ENCODE measurements around the gene BEAN1. TPM values are rescaled to one million over a fixed set of nuclear protein-coding genes. Genes with fewer than 3 reads are reported as not detected.

Gene BEAN1
- total RNA-seq, 4 donors from 2014 or later, result 0.23 to 1.8 (median 0.76) TPM; not detected in 1

DNA sequence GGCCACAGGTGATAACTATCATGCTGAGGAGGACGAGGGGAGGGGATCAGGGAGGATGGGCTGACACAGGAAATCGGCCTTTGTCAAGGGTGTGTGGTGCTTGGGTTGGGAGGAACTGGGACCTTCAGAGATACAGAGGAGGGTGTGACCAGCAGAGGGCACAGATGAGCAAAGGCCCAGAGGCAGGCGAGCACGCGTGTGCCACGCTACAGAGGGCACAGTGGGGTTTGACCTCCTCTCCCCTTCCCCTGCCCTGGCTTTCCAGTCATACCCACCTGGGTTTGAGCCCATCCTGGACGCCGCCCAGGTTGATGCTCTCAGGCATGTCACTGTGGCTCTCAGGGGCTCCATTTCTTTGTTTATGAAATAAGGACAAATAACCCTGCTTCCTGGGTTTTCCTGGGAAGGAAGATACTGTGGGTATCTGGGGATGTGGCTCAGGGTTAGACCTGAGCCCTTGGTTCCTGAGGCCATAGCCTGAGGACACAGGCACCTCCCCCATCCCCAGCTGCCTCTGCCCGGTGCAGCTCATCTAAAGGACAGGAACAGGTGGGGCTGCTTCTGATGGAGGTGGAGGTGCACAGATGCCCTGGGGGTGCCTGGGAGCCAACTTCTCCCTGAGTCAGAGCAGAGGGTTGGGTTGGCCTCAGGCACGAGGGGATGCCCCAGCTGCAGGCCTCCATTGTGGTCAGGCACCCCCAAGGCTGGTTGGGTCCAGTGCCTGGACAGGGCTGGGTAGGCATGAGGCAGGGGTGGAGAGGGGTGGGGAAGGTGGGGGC, 51.8 kb downstream of the BEAN1 start:
- peaks cover 0 to 26% (median 0%) of the 10 kb centered on the region in 4 donors for H3K27me3 ChIP-seq
- H3K4me1 ChIP-seq, result peaks cover 10 to 54% (median 12%) of the 10 kb centered on the region in 3 donors
- no peaks in the 10 kb centered on the region for H3K9me3 ChIP-seq
- intact Hi-C loops (cut with DNase I), result loop anchor here (10.0 kb wide), 1 partner anchor 126 kb away; the partner anchor contains the start of gene CMTM3
- H3K36me3 ChIP-seq, result no peaks in the 10 kb centered on the region
- H3K27ac ChIP-seq, result no peak overlapping the region
- 9 to 17% methylated on average over 8 of the region's 10 CpGs for WGBS, 2 donors
- DNase-seq, result no peak
- TF ChIP-seq, protein P1, sequence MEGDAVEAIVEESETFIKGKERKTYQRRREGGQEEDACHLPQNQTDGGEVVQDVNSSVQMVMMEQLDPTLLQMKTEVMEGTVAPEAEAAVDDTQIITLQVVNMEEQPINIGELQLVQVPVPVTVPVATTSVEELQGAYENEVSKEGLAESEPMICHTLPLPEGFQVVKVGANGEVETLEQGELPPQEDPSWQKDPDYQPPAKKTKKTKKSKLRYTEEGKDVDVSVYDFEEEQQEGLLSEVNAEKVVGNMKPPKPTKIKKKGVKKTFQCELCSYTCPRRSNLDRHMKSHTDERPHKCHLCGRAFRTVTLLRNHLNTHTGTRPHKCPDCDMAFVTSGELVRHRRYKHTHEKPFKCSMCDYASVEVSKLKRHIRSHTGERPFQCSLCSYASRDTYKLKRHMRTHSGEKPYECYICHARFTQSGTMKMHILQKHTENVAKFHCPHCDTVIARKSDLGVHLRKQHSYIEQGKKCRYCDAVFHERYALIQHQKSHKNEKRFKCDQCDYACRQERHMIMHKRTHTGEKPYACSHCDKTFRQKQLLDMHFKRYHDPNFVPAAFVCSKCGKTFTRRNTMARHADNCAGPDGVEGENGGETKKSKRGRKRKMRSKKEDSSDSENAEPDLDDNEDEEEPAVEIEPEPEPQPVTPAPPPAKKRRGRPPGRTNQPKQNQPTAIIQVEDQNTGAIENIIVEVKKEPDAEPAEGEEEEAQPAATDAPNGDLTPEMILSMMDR (IDR thresholded peaks at IDR 0.05), result peak; percentile 62 to 86 (median 78)
- TF ChIP-seq POLR2A (IDR thresholded peaks at IDR 0.05), result no peak
- no peak overlapping the region for H3K4me3 ChIP-seq

DNA sequence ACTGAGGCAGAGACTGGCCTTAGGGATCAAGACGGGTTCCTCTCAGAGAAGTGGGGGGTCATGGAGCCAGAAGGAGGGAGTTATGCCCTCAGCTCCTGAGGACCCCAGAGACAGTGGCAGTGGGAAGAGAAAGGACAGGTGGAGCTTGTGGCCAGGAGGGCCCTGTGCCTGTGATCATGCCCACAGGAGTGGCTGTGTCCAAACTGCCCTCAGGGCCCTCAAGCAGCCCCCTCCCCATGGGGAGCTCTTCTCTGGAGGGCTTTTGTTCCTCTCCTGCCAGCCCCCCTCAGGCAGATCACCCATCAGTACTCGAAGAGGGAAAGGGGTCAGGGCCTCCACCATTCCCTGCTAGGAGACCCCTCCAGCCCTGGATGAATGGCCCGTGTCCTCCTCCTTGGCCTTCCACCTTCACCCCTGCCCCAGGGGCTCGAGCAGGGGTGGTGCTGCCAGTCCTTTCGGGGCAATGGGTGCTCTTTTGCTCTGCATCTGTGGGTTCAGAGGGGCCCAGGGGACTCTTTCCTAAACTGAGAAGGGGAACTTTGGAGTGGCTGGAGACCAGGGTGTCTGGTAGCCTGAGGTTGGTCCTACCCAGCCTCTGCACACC, 52.7 kb downstream of the BEAN1 start:
- Histone ChIP-seq H3K36me3 (no peaks in the 10 kb centered on the region), H3K4me3 (no peak overlapping the region), H3K9me3 (no peaks in the 10 kb centered on the region), H3K27me3 (peaks cover 0 to 25% (median 0%) of the 10 kb centered on the region in 4 donors), H3K27ac (no peak overlapping the region), H3K4me1 (peaks cover 10 to 52% (median 12%) of the 10 kb centered on the region in 3 donors)
- WGBS, 2 donors, result 79 to 80% methylated on average over 2 of the region's 5 CpGs
- TF ChIP-seq, protein P1 (IDR thresholded peaks at IDR 0.05), result no peak
- TF ChIP-seq POLR2A (IDR thresholded peaks at IDR 0.05), result no peak
- intact Hi-C loops (cut with DNase I), result loop anchor here (5.0 to 10.0 kb wide), 2 partner anchors 77 to 125 kb away; partner anchors contain the start of gene CMTM3
- no peak for DNase-seq

DNA sequence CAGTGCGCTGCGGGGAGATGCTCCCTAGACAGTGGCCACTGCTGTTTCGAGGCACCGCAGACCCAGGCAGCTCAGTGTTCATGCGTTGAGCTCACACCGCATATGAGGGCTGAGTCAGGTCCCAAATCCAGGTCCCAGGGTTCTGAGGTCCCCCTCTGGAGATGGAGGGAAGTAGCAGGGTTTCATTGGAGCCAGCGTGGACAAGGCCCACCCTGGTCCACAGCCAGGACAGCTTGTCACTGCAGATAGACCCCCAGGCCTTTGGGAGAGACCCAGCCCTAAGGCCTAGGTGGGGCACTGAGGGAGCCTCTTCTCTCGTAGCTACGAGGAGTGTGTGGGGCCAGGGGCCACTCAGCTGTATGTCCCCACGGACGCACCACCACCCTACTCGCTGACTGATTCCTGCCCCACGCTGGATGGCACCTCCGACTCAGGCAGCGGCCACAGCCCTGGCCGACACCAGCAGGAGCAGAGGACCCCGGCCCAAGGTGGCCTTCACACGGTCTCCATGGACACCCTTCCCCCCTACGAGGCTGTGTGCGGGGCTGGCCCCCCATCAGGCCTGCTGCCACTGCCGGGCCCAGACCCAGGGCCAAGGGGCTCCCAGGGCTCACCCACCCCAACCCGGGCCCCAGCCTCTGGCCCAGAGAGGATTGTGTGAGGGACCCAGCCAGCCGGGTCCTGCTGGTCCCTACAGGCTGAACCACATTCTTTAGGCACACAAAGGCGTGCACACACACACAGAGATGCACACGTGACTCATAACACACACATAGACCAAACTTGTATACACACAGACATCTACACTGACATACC, 53.4 kb downstream of the BEAN1 start:
- intact Hi-C loops (cut with DNase I), result loop anchor here (5.0 kb wide), 1 partner anchor 78 kb away; no protein-coding TSS in a partner anchor
- peaks cover 10 to 47% (median 12%) of the 10 kb centered on the region in 3 donors for H3K4me1 ChIP-seq
- H3K9me3 ChIP-seq, result no peaks in the 10 kb centered on the region
- no peak overlapping the region for H3K4me3 ChIP-seq
- DNase-seq, result no peak
- WGBS, 2 donors, result 64 to 82% methylated on average over 3 to 7 of the region's 25 CpGs
- peaks cover 0 to 18% (median 0%) of the 10 kb centered on the region in 4 donors for H3K27me3 ChIP-seq
- no peak overlapping the region for H3K27ac ChIP-seq
- TF ChIP-seq POLR2A (IDR thresholded peaks at IDR 0.05), result no peak
- TF ChIP-seq, protein P1 (IDR thresholded peaks at IDR 0.05), result no peak
- no peaks in the 10 kb centered on the region for H3K36me3 ChIP-seq

DNA sequence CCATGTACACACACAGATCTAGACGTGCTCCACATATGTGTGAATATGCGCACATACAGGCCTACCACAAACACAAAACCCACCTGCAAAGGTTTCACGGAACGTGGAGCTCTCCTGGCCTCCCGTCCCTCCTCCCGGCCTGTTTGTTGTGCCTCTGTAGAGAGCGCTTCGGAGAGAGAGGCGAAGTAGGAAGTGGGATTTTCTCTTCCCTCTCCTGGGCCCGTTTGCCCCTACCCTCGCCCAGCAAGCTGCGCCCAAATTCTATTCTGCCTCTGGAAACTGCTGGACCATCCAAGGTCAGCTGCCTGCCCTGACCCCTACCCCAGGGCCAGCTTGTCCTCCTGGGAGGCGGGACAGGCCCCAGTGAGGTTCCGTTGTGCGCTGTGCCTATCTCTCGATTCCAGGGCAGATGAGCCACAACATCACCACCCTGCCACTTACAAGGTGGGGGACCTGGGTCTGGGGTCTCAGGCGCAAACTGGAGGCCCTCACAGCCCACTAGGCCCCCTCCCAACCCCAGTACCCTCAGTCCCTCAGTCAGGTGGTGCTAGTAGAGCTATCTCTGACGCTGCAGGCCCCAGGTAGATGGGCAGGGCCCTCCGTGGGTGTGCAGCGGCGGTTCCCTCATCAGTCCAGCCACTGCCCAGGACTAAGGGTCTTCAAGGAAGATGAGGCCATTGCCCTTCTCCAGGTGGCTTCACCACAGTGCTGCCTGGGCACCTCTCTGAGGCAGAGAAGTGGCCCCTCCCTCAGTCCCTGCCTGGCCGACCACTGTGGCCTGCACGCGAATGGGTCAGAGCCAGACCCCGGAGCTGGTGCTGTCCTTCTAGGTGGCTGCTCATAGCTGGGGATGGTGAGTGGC, 54.2 kb downstream of the BEAN1 start:
- peaks cover 0 to 14% (median 0%) of the 10 kb centered on the region in 4 donors for H3K27me3 ChIP-seq
- WGBS, 2 donors, result 78 to 82% methylated on average over 12 to 16 of the region's 25 CpGs
- TF ChIP-seq, protein P1 (IDR thresholded peaks at IDR 0.05), result no peak
- no peak for TF ChIP-seq POLR2A (IDR thresholded peaks at IDR 0.05)
- no peaks in the 10 kb centered on the region for H3K9me3 ChIP-seq
- no peak overlapping the region for H3K4me3 ChIP-seq
- H3K27ac ChIP-seq, result no peak overlapping the region
- H3K36me3 ChIP-seq, result no peaks in the 10 kb centered on the region
- no peak for DNase-seq
- H3K4me1 ChIP-seq, result peaks cover 11 to 50% (median 14%) of the 10 kb centered on the region in 3 donors
- intact Hi-C loops (cut with DNase I), result loop anchor here (5.0 kb wide), 1 partner anchor 79 kb away; no protein-coding TSS in a partner anchor

Measured in esophagus squamous epithelium (tissue), 5 donors.